ENCODE measurements around the gene HMGB4.

The HMGB4 gene

DNA sequence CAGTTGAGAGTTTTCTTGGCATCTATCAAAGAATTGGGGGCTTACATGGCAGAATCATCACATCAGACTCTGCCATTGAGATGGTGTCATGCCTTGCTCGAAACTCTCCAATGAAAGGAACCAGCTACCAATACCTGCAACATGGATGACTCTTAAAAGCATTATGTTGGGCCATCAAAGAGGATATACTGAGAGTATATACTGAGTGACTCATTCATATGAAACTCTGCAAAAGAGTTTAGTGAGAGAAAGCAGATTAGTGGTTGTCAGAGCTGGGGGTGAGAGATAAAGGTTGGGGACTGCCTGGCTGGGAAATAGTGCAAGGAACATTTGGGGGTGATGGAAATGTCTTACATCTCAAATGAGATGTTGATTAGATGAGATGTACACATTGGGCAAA lies 14.7 kb upstream of the HMGB4 start:
- no peak for DNase-seq

DNA sequence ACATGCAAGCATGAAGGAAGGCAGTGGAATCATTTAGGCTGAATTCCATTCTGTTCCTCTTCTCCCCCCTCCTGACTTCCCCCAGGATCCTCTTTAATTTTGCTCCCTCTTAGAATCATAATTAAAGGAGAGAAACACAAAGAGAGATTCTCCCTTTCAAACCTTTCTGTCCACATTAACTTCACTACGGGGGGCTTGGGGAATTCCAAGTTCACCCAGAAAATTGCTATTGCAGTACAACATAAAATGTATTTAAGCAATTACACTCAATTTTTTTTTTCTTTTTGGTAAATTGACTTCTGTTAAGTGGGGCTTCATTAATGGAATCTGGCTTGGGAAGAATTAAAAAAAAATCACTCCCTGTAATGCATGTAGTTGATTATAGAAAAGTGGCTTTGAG lies 13.4 kb upstream of the HMGB4 start:
- DNase-seq: no peak

DNA sequence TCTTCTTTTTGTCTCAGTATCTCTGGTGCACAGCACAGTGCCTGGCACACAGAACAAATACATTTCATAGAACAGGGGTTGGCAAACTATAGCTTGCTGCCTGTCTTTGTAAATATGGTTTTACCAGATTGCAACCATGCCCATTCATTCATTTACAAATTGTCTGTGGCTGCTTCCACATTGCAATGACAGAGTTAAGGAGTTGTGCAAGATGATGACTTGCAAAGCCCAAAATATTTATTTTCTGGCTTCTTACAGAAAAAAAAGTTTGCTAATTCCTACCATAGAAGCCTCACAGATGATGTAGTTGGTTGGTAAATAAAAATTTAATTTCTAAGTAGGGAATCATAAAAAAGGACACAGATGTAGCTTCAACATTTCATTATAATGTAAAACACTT lies 11.2 kb upstream of the HMGB4 start:
- no peak for DNase-seq

DNA sequence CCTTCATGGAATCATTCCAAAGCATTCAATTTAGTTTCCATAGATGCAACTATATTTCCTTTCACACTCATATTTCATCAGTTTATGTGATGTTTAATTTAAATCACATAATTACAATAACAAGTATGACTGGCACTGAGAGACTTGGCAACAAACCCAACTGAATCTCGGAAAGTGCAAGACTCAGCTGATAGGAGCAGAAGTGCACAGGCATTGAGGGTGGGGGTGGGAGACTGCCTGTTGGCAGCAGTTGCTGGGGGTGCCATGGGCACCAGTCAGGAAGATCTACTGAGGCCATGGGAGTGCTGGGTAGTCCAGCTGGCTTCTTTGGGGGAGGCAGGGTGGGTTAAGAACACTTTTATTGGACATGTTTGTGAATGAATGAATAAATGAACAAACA lies 10.4 kb upstream of the HMGB4 start:
- no peak for DNase-seq

DNA sequence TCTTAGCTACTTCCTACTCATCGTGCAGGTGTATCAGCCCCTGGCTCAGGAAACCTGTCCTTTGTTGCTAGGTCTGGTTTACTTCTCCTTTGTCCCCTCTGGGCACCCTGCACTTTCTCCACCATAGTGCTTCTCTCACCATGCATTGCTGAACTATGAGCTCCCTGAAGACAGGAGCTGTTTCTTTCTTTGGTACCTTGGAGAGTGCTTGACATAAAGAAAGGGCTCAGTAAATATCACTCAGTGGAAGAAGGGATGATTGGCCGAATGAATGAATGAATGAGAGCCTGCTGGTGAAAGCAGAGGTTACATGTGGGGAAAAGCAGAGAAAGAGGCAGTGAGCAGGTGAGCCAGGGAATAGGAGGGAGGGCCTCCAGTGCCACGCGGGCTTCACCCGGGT lies 9.8 kb upstream of the HMGB4 start:
- no peak for DNase-seq

DNA sequence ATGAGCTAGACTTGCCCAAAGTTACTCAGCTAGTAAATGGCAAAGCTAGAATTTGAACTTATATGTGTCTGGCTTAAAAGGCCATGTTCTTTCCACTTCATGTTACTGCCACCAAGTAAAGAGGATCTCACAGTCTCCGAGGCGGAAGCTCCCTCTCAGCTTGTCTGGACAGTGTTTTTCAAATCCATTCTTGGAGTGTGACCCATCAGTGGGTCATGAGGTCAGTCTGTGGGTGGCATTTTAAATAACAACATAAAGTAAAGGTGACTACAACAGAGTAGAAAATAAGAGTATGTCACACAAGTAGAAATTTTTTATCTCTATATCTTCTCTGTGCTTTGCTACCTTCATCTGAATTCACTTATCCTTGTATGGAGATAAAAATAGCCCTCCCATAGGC lies 3.2 kb upstream of the HMGB4 start:
- DNase-seq: no peak

DNA sequence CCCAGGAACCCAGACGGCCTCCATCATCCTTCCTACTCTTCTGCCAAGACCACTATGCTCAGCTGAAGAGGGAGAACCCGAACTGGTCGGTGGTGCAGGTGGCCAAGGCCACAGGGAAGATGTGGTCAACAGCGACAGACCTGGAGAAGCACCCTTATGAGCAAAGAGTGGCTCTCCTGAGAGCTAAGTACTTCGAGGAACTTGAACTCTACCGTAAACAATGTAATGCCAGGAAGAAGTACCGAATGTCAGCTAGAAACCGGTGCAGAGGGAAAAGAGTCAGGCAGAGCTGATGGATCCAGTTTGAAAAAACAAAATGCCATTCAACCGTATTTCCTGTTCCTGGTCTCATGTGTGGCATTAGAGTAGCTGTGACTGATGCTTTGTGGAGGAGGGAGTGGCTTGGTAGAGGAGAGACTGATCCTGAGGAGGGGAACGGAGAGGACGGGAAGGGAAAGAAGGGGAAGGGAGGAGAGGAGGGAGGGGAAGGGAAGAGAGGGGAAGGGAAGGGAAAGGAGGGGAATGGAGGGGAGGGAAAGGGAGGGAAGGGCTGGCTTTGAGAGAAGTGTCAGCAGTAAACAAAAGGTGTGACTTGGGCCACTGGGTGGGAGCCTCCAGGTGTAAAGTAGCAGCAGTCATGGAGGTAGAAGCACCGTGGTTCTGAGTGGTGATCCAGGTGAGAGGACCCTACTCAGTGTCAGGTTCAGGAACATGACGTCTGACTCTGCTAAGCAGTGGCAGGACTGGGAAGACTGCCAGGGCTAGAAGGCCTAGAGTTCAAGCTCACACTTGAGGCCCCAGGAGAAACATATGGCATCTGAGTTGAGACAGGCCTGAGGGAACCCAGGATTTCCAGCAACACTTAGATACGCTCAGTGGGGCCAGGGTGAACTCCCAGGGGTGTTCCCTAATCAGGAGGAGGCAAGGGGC lies 846 bp downstream of the HMGB4 start:
- DNase-seq: no peak

DNA sequence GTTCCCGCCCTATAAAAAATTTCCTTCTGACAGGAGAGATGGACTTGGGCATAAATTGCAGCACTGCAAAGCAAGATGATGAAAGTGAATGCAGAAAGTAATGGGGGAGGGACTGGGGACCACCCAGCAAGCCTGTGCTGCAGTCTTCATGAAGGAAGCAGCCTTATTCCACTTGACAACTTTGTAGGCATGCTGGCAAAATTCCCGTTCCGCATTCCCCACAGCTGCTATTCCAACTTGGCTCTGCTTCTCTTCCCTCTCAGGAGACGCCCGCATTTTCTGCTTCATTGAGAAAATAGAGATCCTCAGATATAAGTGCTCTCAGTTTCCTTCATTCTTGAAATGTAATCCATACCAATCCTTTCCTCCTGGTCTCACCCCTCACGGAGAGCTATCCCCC lies 2.4 kb downstream of the HMGB4 start:
- peak; percentile 56 for DNase-seq

DNA sequence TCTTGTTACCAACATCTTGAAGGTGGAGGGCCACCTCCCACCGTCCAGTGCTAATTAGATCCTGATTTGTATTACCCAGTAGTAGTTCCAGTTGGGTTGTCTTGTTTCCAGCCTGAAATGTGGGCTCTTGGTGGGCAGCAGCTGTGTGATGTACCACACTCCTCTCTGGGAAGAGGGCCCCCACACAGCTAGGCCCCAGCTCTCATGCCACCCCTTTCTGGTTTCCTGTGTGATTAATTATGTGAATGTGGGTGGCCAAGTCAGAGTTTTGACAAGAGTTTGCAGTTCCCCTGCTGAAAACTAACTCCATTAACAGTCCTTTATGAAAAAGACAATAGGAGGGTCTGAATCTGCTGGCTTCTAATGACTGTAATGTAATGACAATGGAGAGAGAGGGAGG lies 3.8 kb downstream of the HMGB4 start:
- no peak for DNase-seq

DNA sequence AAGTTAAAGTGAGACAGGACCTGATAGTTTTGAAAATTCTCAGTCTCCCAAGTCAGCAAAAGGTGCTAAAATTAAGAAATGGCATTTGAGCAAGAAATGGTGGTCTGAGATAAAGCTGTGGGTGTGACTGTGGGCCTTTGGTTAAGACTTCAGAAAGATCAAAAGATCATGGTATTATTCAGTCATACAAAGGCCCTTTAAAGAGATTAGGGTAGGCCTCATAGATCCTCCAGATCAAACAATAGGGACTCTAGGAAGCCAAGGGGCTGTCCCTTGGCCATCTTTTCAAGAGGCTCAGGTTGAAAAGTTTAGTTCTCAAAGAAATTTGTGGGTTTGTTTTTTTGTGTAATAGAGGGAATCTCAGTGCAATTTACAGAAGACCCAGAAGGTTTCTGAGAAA lies 8.4 kb downstream of the HMGB4 start:
- DNase-seq: no peak

DNA sequence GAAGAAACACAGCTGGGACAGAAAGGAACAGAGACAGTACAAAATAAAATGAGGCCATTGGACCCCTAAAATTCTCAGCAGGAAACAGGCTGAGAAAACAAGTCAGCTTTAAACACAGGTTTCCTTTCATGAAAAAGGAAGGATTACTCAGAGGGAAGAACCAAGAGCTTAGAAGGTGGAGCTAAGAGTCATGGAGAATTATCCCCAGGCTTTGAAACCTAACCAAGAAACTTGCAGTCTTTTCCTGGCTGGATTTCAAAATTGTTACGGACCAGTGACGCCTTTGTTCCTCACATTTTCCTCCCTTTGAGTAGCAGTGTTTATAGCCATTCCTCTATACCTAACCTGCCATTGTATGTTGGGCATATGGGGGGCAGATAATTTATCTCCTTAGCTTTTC lies 8.8 kb downstream of the HMGB4 start:
- no peak for DNase-seq

DNA sequence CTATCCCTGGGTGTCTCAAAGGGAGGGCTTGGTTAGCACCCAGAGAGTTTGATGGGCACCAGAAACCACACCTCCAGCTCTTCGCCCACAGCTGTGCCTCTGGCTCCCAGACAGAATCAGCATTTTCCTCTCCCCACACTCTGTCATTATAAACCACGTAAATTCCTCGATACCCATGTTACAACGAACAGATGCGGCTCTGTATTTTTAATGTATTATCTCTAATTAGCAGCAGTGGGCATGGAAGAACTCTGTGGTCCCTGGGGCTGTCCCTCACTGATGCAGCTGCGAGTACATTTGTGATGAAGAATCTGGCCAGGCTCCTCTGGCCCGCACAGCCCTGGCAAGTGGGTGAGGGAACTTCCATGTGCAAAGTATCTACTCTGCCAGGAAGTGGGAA lies 10.8 kb downstream of the HMGB4 start:
- peak; percentile 47 for DNase-seq

DNA sequence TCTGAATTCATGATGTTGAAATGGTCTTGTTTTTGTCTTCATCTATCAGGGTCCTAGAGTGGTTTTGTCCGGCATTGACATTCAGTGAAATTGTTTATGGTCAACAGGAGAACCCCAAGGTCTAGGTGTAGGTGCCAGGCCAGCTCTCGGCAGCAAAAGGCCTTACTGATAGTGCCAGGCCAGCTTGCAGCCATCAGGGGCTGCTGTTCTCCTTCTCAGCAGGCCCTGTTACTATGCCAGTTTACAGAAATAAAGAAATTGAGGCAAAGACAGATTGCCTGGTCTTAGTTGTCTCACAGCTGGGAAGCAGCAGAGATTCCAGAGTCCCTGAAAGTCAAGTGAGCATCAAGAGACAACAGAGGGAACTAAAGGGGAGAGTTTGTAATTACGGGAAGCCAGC lies 12.0 kb downstream of the HMGB4 start:
- DNase-seq: no peak

DNA sequence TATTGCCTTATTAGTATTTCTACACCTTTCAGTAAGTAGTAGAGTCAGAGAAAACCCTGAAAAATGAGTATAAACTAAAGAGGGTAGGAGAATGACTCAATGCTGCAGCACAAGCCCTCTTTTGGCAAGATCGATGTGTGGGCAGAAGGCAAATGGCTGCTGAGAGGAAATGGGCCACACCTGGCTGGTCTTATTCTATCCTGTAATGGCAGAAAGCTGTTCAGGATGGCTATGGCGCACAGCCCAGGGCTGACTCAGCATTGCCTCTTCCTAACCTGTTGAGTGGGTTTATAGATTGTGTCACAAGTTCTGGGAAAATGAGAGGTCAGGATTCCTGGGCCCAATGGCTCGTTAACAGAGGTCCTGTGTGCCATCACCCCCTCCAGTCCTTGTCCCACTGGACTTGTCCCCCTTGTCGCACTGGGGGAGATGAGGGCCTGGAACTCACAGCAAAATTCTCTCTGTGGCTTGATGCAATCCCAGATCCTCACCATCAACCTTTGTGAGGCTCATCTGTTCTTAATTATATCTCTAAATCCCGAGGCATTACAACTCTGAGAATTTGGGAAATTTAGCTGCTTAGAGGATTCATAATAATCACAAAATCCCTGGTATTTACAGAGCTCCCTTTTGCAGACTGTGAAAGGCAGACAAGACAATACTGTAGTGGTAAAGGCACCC lies 13.2 kb downstream of the HMGB4 start:
- no peak for DNase-seq

DNA sequence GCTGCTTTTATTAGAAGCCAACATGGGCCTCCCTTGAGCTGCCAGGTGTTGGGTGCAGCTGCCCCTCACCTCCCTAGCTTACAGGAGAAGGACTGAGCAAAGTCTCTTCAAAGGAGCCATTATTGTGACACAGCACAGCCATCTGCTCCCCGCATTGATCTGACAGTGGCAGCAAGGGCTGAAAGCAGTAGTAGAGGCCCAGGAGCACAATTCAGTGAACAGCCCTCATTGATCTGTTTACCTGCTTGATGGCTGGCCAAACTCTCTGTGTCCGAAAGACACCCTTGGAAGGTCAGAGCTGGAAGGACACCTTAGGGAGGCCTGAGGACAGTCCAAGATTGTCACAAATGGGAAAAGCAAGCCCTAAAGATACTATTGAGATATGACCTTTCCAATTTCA lies 14.5 kb downstream of the HMGB4 start:
- no peak for DNase-seq

DNA sequence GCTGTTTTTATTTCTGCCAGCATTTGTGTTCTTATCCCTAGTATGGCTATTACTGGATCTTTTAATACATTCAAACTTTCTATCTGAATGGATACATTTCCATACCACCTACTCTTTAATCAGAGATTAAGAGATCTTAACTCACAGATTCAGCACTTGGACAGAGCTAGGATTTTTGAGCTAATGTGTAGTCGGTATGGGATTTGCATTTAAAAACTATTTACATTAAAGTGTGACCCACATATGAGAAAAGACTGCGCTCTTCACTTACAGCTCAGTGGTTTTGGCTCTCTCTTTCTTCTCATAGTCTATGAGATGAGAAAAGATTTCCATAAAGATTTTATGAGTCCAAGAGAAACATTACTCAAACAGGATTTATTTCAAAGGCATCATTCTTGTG lies 16.4 kb downstream of the HMGB4 start:
- no peak for DNase-seq

DNA sequence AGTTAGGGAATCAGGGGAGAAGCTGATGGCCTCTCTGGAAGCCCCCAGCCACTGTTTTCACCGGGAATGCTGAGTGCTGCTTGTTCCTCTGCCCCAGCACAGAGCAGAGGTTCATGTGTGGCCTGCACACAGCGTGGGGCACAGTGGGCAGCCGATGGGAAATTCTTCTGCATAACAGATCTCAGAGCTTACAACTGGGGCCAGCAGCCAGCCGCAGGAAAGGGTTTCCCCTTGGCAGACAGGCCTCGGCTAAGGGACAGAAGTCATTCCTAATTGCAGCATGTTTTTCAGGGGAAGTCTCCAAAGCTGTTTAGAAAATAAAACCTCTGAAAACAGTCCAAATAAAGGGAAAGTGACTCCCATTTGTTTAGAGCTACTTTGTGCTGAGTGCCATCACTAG lies 22.6 kb downstream of the HMGB4 start:
- no peak for DNase-seq

DNA sequence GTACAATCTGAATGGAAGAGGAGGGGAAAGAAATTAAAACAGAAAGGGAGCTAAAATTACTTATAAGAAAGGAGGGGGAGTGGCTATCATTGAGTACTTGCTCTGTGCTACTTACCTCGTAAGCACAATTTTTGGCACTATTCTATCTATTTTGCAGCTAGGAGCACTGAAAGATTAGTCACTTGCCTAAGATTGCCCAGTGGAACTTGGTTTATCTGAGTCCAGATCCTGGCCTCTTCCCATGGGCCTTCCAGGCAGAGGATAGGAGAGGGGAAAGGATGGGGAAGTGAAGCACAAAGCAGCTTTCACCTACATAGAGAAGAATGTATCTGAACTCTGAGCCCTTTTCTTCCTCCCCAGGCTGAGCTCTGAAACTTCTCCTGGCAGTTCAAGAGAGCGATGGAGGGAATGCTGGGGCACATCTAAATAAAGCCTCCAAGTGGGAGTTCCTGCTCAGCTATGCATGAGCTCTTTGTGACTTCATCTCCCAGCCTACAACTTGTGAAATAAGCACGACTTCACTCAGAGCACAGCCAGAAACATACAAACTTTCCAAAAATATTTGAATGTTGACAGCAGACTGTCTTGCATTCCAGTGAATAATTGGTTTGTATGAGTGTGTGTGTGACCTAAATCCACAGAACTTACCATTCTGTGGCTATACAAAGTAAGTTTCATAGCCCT lies 29.4 kb downstream of the HMGB4 start:
- no peak for DNase-seq

DNA sequence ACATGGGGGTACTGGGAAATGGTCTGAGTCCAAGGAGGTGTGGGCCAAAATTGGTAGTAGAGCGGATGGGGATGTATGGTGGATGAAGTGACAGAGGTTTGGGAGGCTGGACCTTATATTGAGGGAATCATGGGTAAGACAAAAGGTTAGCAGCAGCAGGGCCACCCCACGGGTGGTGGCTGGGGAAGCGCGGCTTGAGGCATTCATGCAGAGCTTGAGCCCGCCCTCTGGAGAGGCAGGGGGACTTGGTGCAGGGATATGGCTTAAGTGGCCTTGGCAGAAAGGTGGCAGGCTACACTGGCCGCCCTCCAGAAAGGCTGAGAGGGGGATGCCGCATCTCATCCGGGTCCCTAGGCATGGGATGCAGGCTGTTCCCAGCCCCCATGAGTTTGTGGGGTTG lies 31.5 kb downstream of the HMGB4 start:
- DNase-seq: no peak

DNA sequence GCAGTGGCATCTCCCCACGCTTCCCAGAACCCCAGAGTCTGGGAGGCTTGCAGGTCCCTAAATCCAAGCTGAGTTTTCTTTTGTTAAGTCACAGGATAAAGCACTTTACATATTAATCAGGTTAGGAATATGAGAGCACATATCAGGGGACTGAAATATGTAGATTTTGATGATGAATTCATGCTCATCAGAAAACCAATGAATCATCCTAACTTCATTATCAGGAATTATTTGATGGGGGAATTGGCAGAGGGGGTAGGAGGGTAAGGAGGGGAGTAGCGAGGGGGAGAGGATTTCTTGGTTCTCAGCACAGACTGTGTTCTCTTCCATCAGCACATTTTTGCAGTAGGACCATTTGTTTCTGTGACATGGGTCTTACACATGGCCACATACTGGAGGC lies 32.1 kb downstream of the HMGB4 start:
- DNase-seq: no peak

DNA sequence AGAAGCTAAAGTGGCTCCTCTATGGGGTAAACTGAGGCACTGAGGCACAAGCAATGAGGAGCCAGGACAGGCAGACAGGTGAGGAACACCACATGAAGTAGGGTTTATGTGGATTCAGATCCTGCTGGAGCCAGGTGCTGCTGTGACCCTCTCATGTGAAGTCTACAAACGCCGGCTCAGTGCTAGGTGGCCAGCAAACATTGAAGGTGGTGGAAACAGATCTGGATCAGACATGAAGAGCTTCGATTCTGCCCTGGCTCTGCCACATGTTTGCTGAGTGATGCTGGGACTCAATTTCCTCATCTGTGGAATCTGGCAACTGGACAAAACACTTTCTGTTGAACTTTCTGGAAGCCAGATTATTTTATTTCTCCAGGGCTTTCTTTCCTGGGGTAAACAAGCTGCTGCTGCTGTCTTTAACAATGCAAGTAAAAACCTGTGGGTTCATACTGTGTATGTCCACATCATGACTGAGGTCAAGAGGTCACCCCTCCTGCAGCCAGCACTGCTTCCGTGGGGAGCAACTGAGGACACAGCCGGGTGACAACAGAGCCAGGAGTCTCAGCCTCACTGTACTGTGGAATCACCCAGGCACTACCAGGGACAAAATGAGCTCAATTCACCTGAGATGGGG lies 33.3 kb downstream of the HMGB4 start:
- no peak for DNase-seq

DNA sequence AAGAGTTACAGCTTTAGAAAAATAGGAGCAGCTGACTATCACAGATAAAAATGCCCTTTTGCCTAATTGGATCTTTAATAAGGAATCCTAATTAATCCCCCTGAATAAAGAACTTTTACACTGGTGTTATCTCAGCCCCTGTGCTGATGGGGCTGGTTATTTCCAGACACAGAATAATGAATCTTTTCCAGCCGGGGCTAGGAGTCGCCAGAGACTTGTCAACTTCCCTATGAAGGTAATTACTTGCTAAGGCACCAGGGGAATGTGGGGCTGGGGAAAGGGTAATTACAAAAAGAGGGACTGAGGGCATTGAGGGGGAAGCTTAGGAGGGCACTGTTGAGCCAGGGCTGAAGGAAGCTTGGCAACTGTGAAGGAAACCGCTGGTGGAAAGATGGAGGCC lies 34.5 kb downstream of the HMGB4 start:
- no peak for DNase-seq

DNA sequence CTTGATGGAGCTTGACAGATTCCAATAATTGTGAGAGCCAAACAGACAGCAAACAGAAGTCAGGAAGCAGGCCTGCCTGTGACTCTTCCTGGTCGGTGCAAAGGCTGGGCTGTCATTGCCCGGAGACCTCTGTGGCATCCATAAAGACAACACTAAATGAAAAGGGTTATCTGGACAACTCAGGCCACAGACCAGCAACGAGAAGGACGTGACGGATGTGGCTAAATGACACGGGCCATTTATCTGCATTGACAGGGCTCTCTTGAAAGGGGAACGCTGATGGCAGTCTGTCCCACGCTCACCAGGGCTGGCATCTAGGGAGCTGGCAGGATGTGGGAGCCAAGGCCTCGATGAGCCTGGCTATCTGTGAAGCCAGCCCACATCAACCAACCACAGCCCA lies 35.0 kb downstream of the HMGB4 start:
- no peak for DNase-seq

DNA sequence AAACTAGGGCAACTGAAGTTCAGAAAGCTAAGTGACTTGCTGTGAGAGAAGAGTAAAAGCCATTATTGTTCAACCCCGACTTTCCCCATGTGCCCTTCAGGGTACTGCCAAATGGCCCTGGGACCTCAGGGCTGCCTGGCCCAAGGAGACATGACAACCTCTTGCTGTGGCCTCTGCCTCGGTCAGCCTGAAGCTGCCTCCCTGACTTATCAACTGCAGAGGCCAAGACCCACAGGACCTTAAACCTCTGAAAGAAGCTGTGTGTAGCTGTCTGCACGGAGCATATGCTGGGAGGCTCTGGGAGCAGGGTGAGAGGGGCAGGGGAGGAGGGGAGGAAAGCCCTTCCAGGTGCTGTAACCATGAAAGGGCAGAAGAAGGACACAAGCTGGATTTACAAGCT lies 35.9 kb downstream of the HMGB4 start:
- no peak for DNase-seq

All from right hindlimb (tissue), 1 donor.